T-cell (primary cell): ENCODE measurements around the gene POMGNT1. TPM values are rescaled to one million over a fixed set of nuclear protein-coding genes. Genes with fewer than 3 reads are reported as not detected.

Source experiments
- ATAC-seq, 4 experiments: fragments of 200-7000 bp in 3 of 4; fragments of 150-1000 bp in 1 of 4; cut with Tn5 transposase; replicated peaks in 1 of 4; 1 replicate in 3 of 4; 2 replicates in 1 of 4; pipeline ENCODE4 v1.10.0; 2021; ENCODE audit warnings: moderate library complexity in 3 of 4, mild to moderate bottlenecking in 2 of 4, moderate number of reproducible peaks in 1 of 4
- CTCF ChIA-PET, 2 donors: fragments of 300-600 bp; sonication (Branson Sonifier 250); formaldehyde crosslinking; loops; one replicate each; lab custom pipeline; 2022; ENCODE audit warnings: antibody characterized with exemption in 2 of 2; lab: Charles Lee
- POLR2A ChIA-PET, 2 donors: fragments of 300-600 bp; sonication (Branson Sonifier 250); formaldehyde crosslinking; loops; one replicate each; lab custom pipeline; 2022; ENCODE audit warnings: antibody characterized with exemption in 2 of 2; lab: Charles Lee
- DNase-seq, 35 experiments: peaks; one replicate each; pipeline versions ENCODE4 v3.0.0 to v3.0.0-alpha.2; 2013 to 2023
- H3K27ac ChIP-seq: one replicate; pipeline ENCODE4 v1.5.1; 2013; ENCODE audit warnings: low read length
- H3K27me3 ChIP-seq, 2 experiments: replicated peaks in 1 of 2; 1 replicate in 1 of 2; 2 replicates in 1 of 2; pipeline versions ENCODE4 v1.6.1 to v1.7.0; 2013; ENCODE audit warnings: low read length in 1 of 2, mixed read lengths in 1 of 2; ENCODE audit not compliant: control insufficient read depth in 2 of 2, insufficient read depth in 2 of 2; ENCODE audit errors: extremely low read depth in 1 of 2
- H3K36me3 ChIP-seq, 2 donors: 1 replicate in 1 of 2; 2 replicates in 1 of 2; pipeline versions ENCODE4 v1.6.1 to v1.7.0; 2013; ENCODE audit warnings: low read length in 1 of 2; ENCODE audit not compliant: control insufficient read depth in 2 of 2, insufficient read depth in 1 of 2; ENCODE audit errors: extremely low read depth in 1 of 2
- H3K4me1 ChIP-seq, 2 experiments: 1 replicate in 1 of 2; 2 replicates in 1 of 2; pipeline versions ENCODE4 v1.6.1 to v1.7.0; 2013; ENCODE audit warnings: low read length in 2 of 2, mixed read lengths in 1 of 2; ENCODE audit not compliant: insufficient read depth in 2 of 2, control insufficient read depth in 1 of 2; ENCODE audit errors: extremely low read depth in 1 of 2
- H3K4me3 ChIP-seq, 2 donors: 1 replicate in 1 of 2; 2 replicates in 1 of 2; pipeline versions ENCODE4 v1.5.1 to v1.7.0; 2013; ENCODE audit warnings: mild to moderate bottlenecking in 2 of 2, low read length in 1 of 2, moderate library complexity in 1 of 2; ENCODE audit not compliant: control insufficient read depth in 1 of 2; ENCODE audit errors: extremely low read depth in 1 of 2
- H3K9me3 ChIP-seq: 2 replicates; pipeline ENCODE4 v1.7.0; 2013
- H3K27ac Mint-ChIP-seq, 2 donors: one replicate each; pipeline ENCODE4 v1.8.0; 2020 to 2021; ENCODE audit warnings: mild to moderate bottlenecking in 2 of 2, mixed read lengths in 2 of 2
- H3K27me3 Mint-ChIP-seq, 2 donors: one replicate each; pipeline ENCODE4 v1.8.0; 2021 to 2022; ENCODE audit warnings: mixed read lengths in 2 of 2
- H3K36me3 Mint-ChIP-seq: one replicate; pipeline ENCODE4 v1.8.0; 2021; ENCODE audit warnings: mixed read lengths
- H3K4me1 Mint-ChIP-seq, 3 donors: one replicate each; pipeline ENCODE4 v1.8.0; 2020 to 2022; ENCODE audit warnings: mixed read lengths in 3 of 3, mild to moderate bottlenecking in 1 of 3
- H3K4me3 Mint-ChIP-seq, 3 donors: one replicate each; pipeline ENCODE4 v1.8.0; 2020 to 2022; ENCODE audit warnings: mild to moderate bottlenecking in 3 of 3, mixed read lengths in 3 of 3, moderate library complexity in 3 of 3
- H3K9me3 Mint-ChIP-seq, 3 donors: one replicate each; pipeline ENCODE4 v1.8.0; 2020 to 2022; ENCODE audit warnings: mixed read lengths in 3 of 3
- WGBS: methylation state at CpG from one replicate; pipeline ENCODE4 v1.1.5; 2013; ENCODE audit warnings: missing lambda C conversion rate; ENCODE audit not compliant: insufficient coverage; 5-methylcytosine and 5-hydroxymethylcytosine counted together
- total RNA-seq, 35 experiments: library from RNA in 6 of 35; stranded (reverse) in 6 of 35; fragments of 120-200 nt in 1 of 35; gene quantifications; one replicate each; pipeline versions ENCODE4 v1.2.1 to v1.2.4 and lab custom pipeline; 2013 to 2026

The POMGNT1 gene
- total RNA-seq, 5 donors from 2014 or later (not counting 1 experiment from before 2014, with no cell fraction given) = 38.0 to 49.6 (median 42.2) TPM

DNA sequence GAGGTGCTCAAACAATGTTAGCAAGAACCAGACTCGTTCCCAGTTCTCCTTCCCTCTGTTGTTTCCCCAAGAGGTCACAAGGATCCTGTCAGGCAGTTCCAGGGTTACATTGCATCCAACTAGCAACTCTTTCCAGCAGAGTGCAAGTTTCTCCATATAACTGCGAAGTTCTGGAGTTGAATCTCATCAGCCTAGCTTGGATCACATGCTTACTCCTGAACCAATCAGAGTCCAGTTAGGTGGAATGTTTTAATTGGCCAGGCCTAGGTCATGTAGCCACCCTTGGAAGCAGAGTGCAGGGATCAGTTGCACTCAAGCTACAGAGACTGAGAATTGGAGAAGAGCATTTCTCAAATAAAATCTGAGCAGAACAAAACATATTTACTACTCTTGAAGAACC, 49.9 kb downstream of the POMGNT1 start:
- Histone ChIP-seq H3K4me3 (no peak overlapping the region), H3K27ac (no peak overlapping the region), H3K9me3 (no peaks in the 10 kb centered on the region), H3K4me1 (no peaks in the 10 kb centered on the region), H3K36me3 (no peaks in the 10 kb centered on the region), H3K27me3 (no peaks in the 10 kb centered on the region)
- DNase-seq (no peak), ATAC-seq (no peak)
- Mint-ChIP-seq H3K4me3 (no peak overlapping the region), H3K27me3 (no peaks in the 10 kb centered on the region), H3K9me3 (no peaks in the 10 kb centered on the region), H3K27ac (no peak overlapping the region), H3K4me1 (no peaks in the 10 kb centered on the region), H3K36me3 (no peaks in the 10 kb centered on the region)
- POLR2A ChIA-PET = no interaction called here
- WGBS = 44% methylated on average over 1 of the region's 2 CpGs
- CTCF ChIA-PET = interaction anchor here in 1 of 2 donors (0.5 kb wide), 1 partner anchor 32 kb away, joined by 3 read pairs; no protein-coding TSS in a partner anchor

Other genes with a start within 250 kb of the POMGNT1 start
- 1 to 10 TPM in 3 of 5 donors, under 1 TPM in 2; 0.65 to 2.3 (median 1.1) TPM for gene PIK3R3, start 65.8 kb downstream of the POMGNT1 start, total RNA-seq
- gene TSPAN1, start 23.3 kb downstream of the POMGNT1 start, total RNA-seq = under 1 TPM in 2 of 5 donors, not detected in 3; 0.53 to 0.54 TPM
- gene P3R3URF, start 21.9 kb downstream of the POMGNT1 start, total RNA-seq = not detected
- gene LURAP1, start 4.9 kb upstream of the POMGNT1 start, total RNA-seq = under 1 TPM in 4 of 5 donors, not detected in 1; 0.13 to 0.82 (median 0.23) TPM
- 1 to 10 TPM; 1.1 to 2.8 (median 1.8) TPM for gene RAD54L, start 49.3 kb upstream of the POMGNT1 start, total RNA-seq
- gene LRRC41, start 105.2 kb upstream of the POMGNT1 start, total RNA-seq = 10 to 100 TPM; 31.4 to 35.3 (median 34.6) TPM
- 100 to 1,000 TPM in 4 of 5 donors, 10 to 100 TPM in 1; 96.3 to 141 (median 127) TPM for gene UQCRH, start 105.3 kb upstream of the POMGNT1 start, total RNA-seq
- gene NSUN4, start 142.4 kb upstream of the POMGNT1 start, total RNA-seq = 10 to 100 TPM; 24.4 to 29.3 (median 25.0) TPM
- gene FAAH, start 195.9 kb upstream of the POMGNT1 start, total RNA-seq = 10 to 100 TPM in 2 of 5 donors, 1 to 10 TPM in 3; 5.9 to 10.4 (median 9.5) TPM